ENCODE results near the gene TMEM37. TPM values are rescaled to one million over a fixed set of nuclear protein-coding genes. Genes with fewer than 3 reads are reported as not detected.

Gene TMEM37
- total and polyA plus RNA-seq, 9 of the 15 experiments (the other 6 are each of a cell fraction or from before 2014, with no cell fraction given) = 0.03 to 0.64 (median 0.31) TPM; not detected in 1

GRCh38 chr2:119440873-119441272 lies 9.2 kb downstream of the TMEM37 start (continued):
- TF ChIP-seq TCF15 (CRISPR knock-in tag; IDR thresholded peaks at IDR 0.05) = no peak
- TF ChIP-seq ZNF551 (CRISPR knock-in tag; IDR thresholded peaks at IDR 0.05) = no peak
- no peak for TF ChIP-seq TCF3 (CRISPR knock-in tag; IDR thresholded peaks at IDR 0.05)
- no peak for TF ChIP-seq NR2C1 (IDR thresholded peaks at IDR 0.05)
- TF ChIP-seq NR2C1 (tag; IDR thresholded peaks at IDR 0.05) = no peak
- no peak for TF ChIP-seq ZNF740 (CRISPR knock-in tag; IDR thresholded peaks at IDR 0.05)
- no peak for TF ChIP-seq ZNF740 (tag; IDR thresholded peaks at IDR 0.05)
- no peak for TF ChIP-seq BCOR (IDR thresholded peaks at IDR 0.05)
- no peak for TF ChIP-seq FOXA1 (IDR thresholded peaks at IDR 0.05; ENCODE audit: borderline replicate concordance)
- no peak for TF ChIP-seq ZNF121 (CRISPR knock-in tag; conservative IDR thresholded peaks at IDR 0.05)

Measured in K562 (cell line).